T-cell (primary cell): Measurements from ENCODE around the gene OPRL1. TPM values are rescaled to one million over a fixed set of nuclear protein-coding genes. Genes with fewer than 3 reads are reported as not detected.

ENCODE experiments used
- ATAC-seq, 4 experiments: fragments of 200-7000 bp in 3 of 4; fragments of 150-1000 bp in 1 of 4; cut with Tn5 transposase; replicated peaks in 1 of 4; 1 replicate in 3 of 4; 2 replicates in 1 of 4; pipeline ENCODE4 v1.10.0; 2021; ENCODE audit warnings: moderate library complexity in 3 of 4, mild to moderate bottlenecking in 2 of 4, moderate number of reproducible peaks in 1 of 4
- CTCF ChIA-PET, 2 donors: fragments of 300-600 bp; sonication (Branson Sonifier 250); formaldehyde crosslinking; loops; one replicate each; lab custom pipeline; 2022; ENCODE audit warnings: antibody characterized with exemption in 2 of 2; lab: Charles Lee
- POLR2A ChIA-PET, 2 donors: fragments of 300-600 bp; sonication (Branson Sonifier 250); formaldehyde crosslinking; loops; one replicate each; lab custom pipeline; 2022; ENCODE audit warnings: antibody characterized with exemption in 2 of 2; lab: Charles Lee
- DNase-seq, 35 experiments: peaks; one replicate each; pipeline versions ENCODE4 v3.0.0 to v3.0.0-alpha.2; 2013 to 2023
- H3K27ac ChIP-seq: one replicate; pipeline ENCODE4 v1.5.1; 2013; ENCODE audit warnings: low read length
- H3K27me3 ChIP-seq, 2 experiments: replicated peaks in 1 of 2; 1 replicate in 1 of 2; 2 replicates in 1 of 2; pipeline versions ENCODE4 v1.6.1 to v1.7.0; 2013; ENCODE audit warnings: low read length in 1 of 2, mixed read lengths in 1 of 2; ENCODE audit not compliant: control insufficient read depth in 2 of 2, insufficient read depth in 2 of 2; ENCODE audit errors: extremely low read depth in 1 of 2
- H3K36me3 ChIP-seq, 2 donors: 1 replicate in 1 of 2; 2 replicates in 1 of 2; pipeline versions ENCODE4 v1.6.1 to v1.7.0; 2013; ENCODE audit warnings: low read length in 1 of 2; ENCODE audit not compliant: control insufficient read depth in 2 of 2, insufficient read depth in 1 of 2; ENCODE audit errors: extremely low read depth in 1 of 2
- H3K4me1 ChIP-seq, 2 experiments: 1 replicate in 1 of 2; 2 replicates in 1 of 2; pipeline versions ENCODE4 v1.6.1 to v1.7.0; 2013; ENCODE audit warnings: low read length in 2 of 2, mixed read lengths in 1 of 2; ENCODE audit not compliant: insufficient read depth in 2 of 2, control insufficient read depth in 1 of 2; ENCODE audit errors: extremely low read depth in 1 of 2
- H3K4me3 ChIP-seq, 2 donors: 1 replicate in 1 of 2; 2 replicates in 1 of 2; pipeline versions ENCODE4 v1.5.1 to v1.7.0; 2013; ENCODE audit warnings: mild to moderate bottlenecking in 2 of 2, low read length in 1 of 2, moderate library complexity in 1 of 2; ENCODE audit not compliant: control insufficient read depth in 1 of 2; ENCODE audit errors: extremely low read depth in 1 of 2
- H3K9me3 ChIP-seq: 2 replicates; pipeline ENCODE4 v1.7.0; 2013
- H3K27ac Mint-ChIP-seq, 2 donors: one replicate each; pipeline ENCODE4 v1.8.0; 2020 to 2021; ENCODE audit warnings: mild to moderate bottlenecking in 2 of 2, mixed read lengths in 2 of 2
- H3K27me3 Mint-ChIP-seq, 2 donors: one replicate each; pipeline ENCODE4 v1.8.0; 2021 to 2022; ENCODE audit warnings: mixed read lengths in 2 of 2
- H3K36me3 Mint-ChIP-seq: one replicate; pipeline ENCODE4 v1.8.0; 2021; ENCODE audit warnings: mixed read lengths
- H3K4me1 Mint-ChIP-seq, 3 donors: one replicate each; pipeline ENCODE4 v1.8.0; 2020 to 2022; ENCODE audit warnings: mixed read lengths in 3 of 3, mild to moderate bottlenecking in 1 of 3
- H3K4me3 Mint-ChIP-seq, 3 donors: one replicate each; pipeline ENCODE4 v1.8.0; 2020 to 2022; ENCODE audit warnings: mild to moderate bottlenecking in 3 of 3, mixed read lengths in 3 of 3, moderate library complexity in 3 of 3
- H3K9me3 Mint-ChIP-seq, 3 donors: one replicate each; pipeline ENCODE4 v1.8.0; 2020 to 2022; ENCODE audit warnings: mixed read lengths in 3 of 3
- WGBS: methylation state at CpG from one replicate; pipeline ENCODE4 v1.1.5; 2013; ENCODE audit warnings: missing lambda C conversion rate; ENCODE audit not compliant: insufficient coverage; 5-methylcytosine and 5-hydroxymethylcytosine counted together
- total RNA-seq, 35 experiments: library from RNA in 6 of 35; stranded (reverse) in 6 of 35; fragments of 120-200 nt in 1 of 35; gene quantifications; one replicate each; pipeline versions ENCODE4 v1.2.1 to v1.2.4 and lab custom pipeline; 2013 to 2026

Gene OPRL1
- total RNA-seq, 5 donors from 2014 or later (not counting 1 experiment from before 2014, with no cell fraction given): 1.1 to 1.9 (median 1.5) TPM

GRCh38 chr20:64041781-64042053 is 38.2 kb upstream of the OPRL1 start:
- ATAC-seq (no peak), DNase-seq (no peak)
- Mint-ChIP-seq H3K4me1 (peaks cover 51 to 66% (median 58%) of the 10 kb centered on the region in 3 donors), H3K27ac (peak overlapping the region; percentile 90 to 93), H3K4me3 (peak overlapping the region; percentile 75 to 81 (median 79)), H3K9me3 (no peaks in the 10 kb centered on the region), H3K36me3 (no peaks in the 10 kb centered on the region), H3K27me3 (peaks cover 5 to 10% of the 10 kb centered on the region in 2 donors)
- WGBS: 45% methylated on average over 5 of the region's 11 CpGs
- Histone ChIP-seq H3K27ac (peak overlapping the region; percentile 63), H3K27me3 (peaks cover 0 to 46% of the 10 kb centered on the region in 2 experiments), H3K4me3 (peak overlapping the region; percentile 66 to 74), H3K4me1 (peaks cover 18 to 58% of the 10 kb centered on the region in 2 experiments), H3K36me3 (no peaks in the 10 kb centered on the region), H3K9me3 (no peaks in the 10 kb centered on the region)
- POLR2A ChIA-PET: no interaction called here
- CTCF ChIA-PET: no interaction called here

GRCh38 chr20:64042054-64042781 is 37.7 kb upstream of the OPRL1 start:
- Mint-ChIP-seq H3K4me1 (peaks cover 46 to 62% (median 58%) of the 10 kb centered on the region in 3 donors), H3K9me3 (no peaks in the 10 kb centered on the region), H3K27ac (peak overlapping the region; percentile 90 to 93), H3K36me3 (no peaks in the 10 kb centered on the region), H3K4me3 (peak overlapping the region; percentile 75 to 81 (median 79)), H3K27me3 (peaks cover 6 to 15% of the 10 kb centered on the region in 2 donors)
- Histone ChIP-seq H3K4me3 (peak overlapping the region; percentile 66 to 74), H3K9me3 (no peaks in the 10 kb centered on the region), H3K4me1 (peaks cover 18 to 53% of the 10 kb centered on the region in 2 experiments), H3K36me3 (no peaks in the 10 kb centered on the region), H3K27me3 (peaks cover 0 to 50% of the 10 kb centered on the region in 2 experiments), H3K27ac (peak overlapping the region; percentile 63)
- under 1% methylated on average over 25 of the region's 55 CpGs for WGBS
- ChIA-PET POLR2A (no interaction called here), CTCF (no interaction called here)
- ATAC-seq (no peak), DNase-seq (peak in 2 of 35 experiments; percentile 40 to 56)

- peaks cover 6 to 20% of the 10 kb centered on the region in 2 donors for H3K27me3 Mint-ChIP-seq
- H3K9me3 ChIP-seq: no peaks in the 10 kb centered on the region
- ATAC-seq (no peak), DNase-seq (no peak)
- H3K27ac Mint-ChIP-seq: peak overlapping the region; percentile 68 to 91
- no peak overlapping the region for H3K27ac ChIP-seq
- no peaks in the 10 kb centered on the region for H3K36me3 Mint-ChIP-seq
- H3K4me1 Mint-ChIP-seq: peaks cover 39 to 59% (median 57%) of the 10 kb centered on the region in 3 donors
- WGBS: no CpG with 5 or more reads among the region's 9 CpGs
- ChIA-PET CTCF (interaction anchor here in 1 of 2 donors (0.7 kb wide), 1 partner anchor 1250 kb away, joined by 4 read pairs; no protein-coding TSS in a partner anchor), POLR2A (interaction anchor here (0.6 kb wide), 2 partner anchors 25 to 467 kb away, joined by 3 to 4 read pairs; no protein-coding TSS in a partner anchor)
- H3K36me3 ChIP-seq: no peaks in the 10 kb centered on the region
- peaks cover 0 to 54% of the 10 kb centered on the region in 2 experiments for H3K27me3 ChIP-seq
- peaks cover 24 to 47% of the 10 kb centered on the region in 2 experiments for H3K4me1 ChIP-seq
- H3K4me3 ChIP-seq: no peak overlapping the region
- H3K9me3 Mint-ChIP-seq: no peaks in the 10 kb centered on the region
- H3K4me3 Mint-ChIP-seq: peak overlapping the region; percentile 46 to 73 (median 61)
Measured at GRCh38 chr20:64043768-64044167, 36.1 kb upstream of the OPRL1 start.

GRCh38 chr20:64044484-64045247 is 35.2 kb upstream of the OPRL1 start:
- Mint-ChIP-seq H3K27ac (peak overlapping the region; percentile 39 to 66), H3K36me3 (no peaks in the 10 kb centered on the region), H3K4me3 (peak overlapping the region in 2 of 3 donors; percentile 31 to 35), H3K27me3 (peaks cover 6 to 21% of the 10 kb centered on the region in 2 donors), H3K4me1 (peaks cover 36 to 54% (median 54%) of the 10 kb centered on the region in 3 donors), H3K9me3 (no peaks in the 10 kb centered on the region)
- WGBS: 82% methylated on average over 5 of the region's 14 CpGs
- H3K4me3 ChIP-seq: no peak overlapping the region
- no peak overlapping the region for H3K27ac ChIP-seq
- peaks cover 0 to 56% of the 10 kb centered on the region in 2 experiments for H3K27me3 ChIP-seq
- ChIA-PET POLR2A (interaction anchor here in 1 of 2 donors (0.6 kb wide), 1 partner anchor 468 kb away, joined by 3 read pairs; no protein-coding TSS in a partner anchor), CTCF (no interaction called here)
- H3K4me1 ChIP-seq: peaks cover 21 to 41% of the 10 kb centered on the region in 2 experiments
- no peaks in the 10 kb centered on the region for H3K36me3 ChIP-seq
- no peak for ATAC-seq
- no peak for DNase-seq
- H3K9me3 ChIP-seq: no peaks in the 10 kb centered on the region

GRCh38 chr20:64045346-64046011 is 34.4 kb upstream of the OPRL1 start:
- 78% methylated on average over 10 of the region's 11 CpGs for WGBS
- CTCF ChIA-PET: no interaction called here
- Mint-ChIP-seq H3K36me3 (no peaks in the 10 kb centered on the region), H3K4me1 (peaks cover 28 to 49% (median 46%) of the 10 kb centered on the region in 3 donors), H3K9me3 (no peaks in the 10 kb centered on the region), H3K27me3 (peaks cover 6 to 27% of the 10 kb centered on the region in 2 donors), H3K27ac (peak overlapping the region; percentile 53 to 72), H3K4me3 (no peak overlapping the region)
- Histone ChIP-seq H3K9me3 (no peaks in the 10 kb centered on the region), H3K36me3 (no peaks in the 10 kb centered on the region), H3K27ac (no peak overlapping the region), H3K27me3 (peaks cover 0 to 56% of the 10 kb centered on the region in 2 experiments), H3K4me3 (no peak overlapping the region), H3K4me1 (peaks cover 19 to 40% of the 10 kb centered on the region in 2 experiments)
- POLR2A ChIA-PET: no interaction called here
- DNase-seq: no peak
- no peak for ATAC-seq

- H3K9me3 ChIP-seq: no peaks in the 10 kb centered on the region
- H3K4me1 ChIP-seq: peaks cover 10 to 28% of the 10 kb centered on the region in 2 experiments
- Mint-ChIP-seq H3K36me3 (no peaks in the 10 kb centered on the region), H3K4me1 (peaks cover 19 to 40% (median 39%) of the 10 kb centered on the region in 3 donors), H3K4me3 (peak overlapping the region in 1 of 3 donors; percentile 55), H3K27me3 (peaks cover 6 to 37% of the 10 kb centered on the region in 2 donors), H3K9me3 (no peaks in the 10 kb centered on the region), H3K27ac (peak overlapping the region in 1 of 2 donors; percentile 5)
- CTCF ChIA-PET: interaction anchor here in 1 of 2 donors (0.6 kb wide), 1 partner anchor 28 kb away, joined by 10 read pairs; no protein-coding TSS in a partner anchor
- ATAC-seq: no peak
- no peak for DNase-seq
- no peak overlapping the region for H3K4me3 ChIP-seq
- POLR2A ChIA-PET: no interaction called here
- H3K27ac ChIP-seq: no peak overlapping the region
- H3K36me3 ChIP-seq: no peaks in the 10 kb centered on the region
- WGBS: 94% methylated on average over 8 of the region's 8 CpGs
- H3K27me3 ChIP-seq: peaks cover 0 to 60% of the 10 kb centered on the region in 2 experiments
Measured at GRCh38 chr20:64047046-64047389, 32.9 kb upstream of the OPRL1 start.
